Sigmoid colon (tissue), 7 donors: Measurements from ENCODE around the gene DNAH9. TPM values are rescaled to one million over a fixed set of nuclear protein-coding genes. Genes with fewer than 3 reads are reported as not detected.

Experiments used
- DNase-seq: peaks from one replicate; pipeline ENCODE4 v3.0.0-alpha.2; 2019
- H3K27ac ChIP-seq, 4 donors: fragments of 200-600 bp; sonication (generic); one replicate each; pipeline ENCODE4 v1.5.1; 2016 to 2019; ENCODE audit warnings: mild to moderate bottlenecking in 1 of 4
- H3K27me3 ChIP-seq, 3 donors: fragments of 200-600 bp; sonication (generic); one replicate each; pipeline ENCODE4 v1.5.1; 2019; ENCODE audit warnings: mild to moderate bottlenecking in 1 of 3
- H3K36me3 ChIP-seq, 4 donors: fragments of 200-600 bp; sonication (generic); one replicate each; pipeline ENCODE4 v1.5.1; 2016 to 2019
- H3K4me1 ChIP-seq, 4 donors: fragments of 200-600 bp; sonication (generic); one replicate each; pipeline ENCODE4 v1.5.1; 2017 to 2019
- H3K4me3 ChIP-seq, 4 donors: fragments of 200-600 bp; sonication (generic); one replicate each; pipeline ENCODE4 v1.5.1; 2017 to 2019; ENCODE audit warnings: mild to moderate bottlenecking in 2 of 4, moderate library complexity in 1 of 4
- H3K9me3 ChIP-seq, 4 donors: fragments of 200-600 bp in 3 of 4; sonication (generic) in 3 of 4; one replicate each; pipeline versions ENCODE4 v1.5.1 to v1.6.1; 2013 to 2019
- CTCF ChIP-seq, 4 experiments: fragments of 450-650 bp in 3 of 4; fragments of 200-600 bp in 1 of 4; IDR thresholded peaks; one replicate each; pipeline ENCODE4 v1.5.1; 2016 to 2019; ENCODE audit warnings: antibody characterized with exemption in 4 of 4, mild to moderate bottlenecking in 3 of 4, moderate library complexity in 2 of 4
- EP300 ChIP-seq, 4 donors: sonication (generic); formaldehyde crosslinking; IDR thresholded peaks; one replicate each; pipeline ENCODE4 v1.6.1; 2017; ENCODE audit warnings: antibody characterized with exemption in 4 of 4
- POLR2A ChIP-seq, 2 donors: fragments of 450-650 bp; IDR thresholded peaks; one replicate each; pipeline ENCODE4 v1.6.1; 2016; ENCODE audit warnings: antibody characterized with exemption in 2 of 2, mild to moderate bottlenecking in 2 of 2, moderate library complexity in 2 of 2
- POLR2AphosphoS5 ChIP-seq, 4 donors: sonication (generic); formaldehyde crosslinking; IDR thresholded peaks; one replicate each; pipeline ENCODE4 v1.6.1; 2017; ENCODE audit warnings: antibody characterized with exemption in 4 of 4
- WGBS, 2 donors: extraction: QIAGEN DNeasy Blood & Tissue Kit; methylation state at CpG; one replicate each; pipeline ENCODE4 v1.1.7; 2013; 5-methylcytosine and 5-hydroxymethylcytosine counted together
- intact Hi-C: fragments of 100-400 bp; cut with DNase I; formaldehyde crosslinking; loops from one replicate; pipeline ENCODE4 v1.15.1; 2023
- polyA plus RNA-seq, 3 donors: library from polyadenylated mRNA; stranded (reverse); fragments of 200-250 nt; gene quantifications; one replicate each; pipeline ENCODE4 v1.2.3, GENCODE V29; 2013
- total RNA-seq, 4 donors: library from RNA; depleted of rRNA; stranded (reverse); fragments of >200 nt; gene quantifications; one replicate each; pipeline ENCODE4 v1.1.0, GENCODE V29; 2016
- donor health status: healthy with polysubstance abuse.
- donor health status: Bipolar disorder and iron deficiency.
- donor health status: healthy.

The DNAH9 gene
- total and polyA plus RNA-seq, 7 donors = under 0.01 to 3.0 (median 0.27) TPM; not detected in 2

- TF ChIP-seq EP300 (IDR thresholded peaks at IDR 0.05) (no peak), CTCF (IDR thresholded peaks at IDR 0.05) (no peak), POLR2A (IDR thresholded peaks at IDR 0.05) (no peak)
- Histone ChIP-seq H3K36me3 (no peaks in the 10 kb centered on the region), H3K4me1 (no peaks in the 10 kb centered on the region), H3K27me3 (no peaks in the 10 kb centered on the region), H3K27ac (no peak overlapping the region), H3K9me3 (no peaks in the 10 kb centered on the region), H3K4me3 (no peak overlapping the region)
- intact Hi-C loops = no loop called here
- WGBS, 2 donors = 8 to 46% methylated on average over 3 of the region's 3 CpGs
- DNase-seq = no peak
Measured at GRCh38 chr17:11705111-11705510, 106.8 kb downstream of the DNAH9 start.

DNA sequence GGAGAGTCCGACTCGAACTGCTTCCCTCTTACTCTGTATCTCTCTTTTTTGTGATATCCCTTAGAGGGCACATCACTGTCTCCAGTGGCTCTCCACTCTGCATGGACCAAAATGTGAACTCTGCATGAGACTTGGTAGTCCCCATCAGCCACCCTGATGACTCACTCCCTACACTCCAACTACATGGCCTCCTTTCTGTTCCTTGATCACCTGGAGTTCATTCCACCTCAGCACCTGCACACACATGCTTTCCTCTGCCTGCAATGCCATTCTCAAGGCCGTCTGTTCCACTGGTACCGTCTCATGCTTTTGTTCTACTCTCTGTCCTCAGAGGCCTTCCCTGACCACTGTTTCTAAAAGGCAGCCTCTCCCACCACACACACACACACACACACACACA lies 109.3 kb downstream of the DNAH9 start:
- Histone ChIP-seq H3K4me1 (no peaks in the 10 kb centered on the region), H3K27me3 (no peaks in the 10 kb centered on the region), H3K9me3 (no peaks in the 10 kb centered on the region), H3K36me3 (no peaks in the 10 kb centered on the region), H3K27ac (no peak overlapping the region), H3K4me3 (no peak overlapping the region)
- DNase-seq = no peak
- 82 to 84% methylated on average over 4 of the region's 4 CpGs for WGBS, 2 donors
- intact Hi-C loops = no loop called here
- no peak for TF ChIP-seq EP300 (IDR thresholded peaks at IDR 0.05)
- no peak for TF ChIP-seq POLR2AphosphoS5 (IDR thresholded peaks at IDR 0.05)
- TF ChIP-seq CTCF (IDR thresholded peaks at IDR 0.05) = no peak
- no peak for TF ChIP-seq POLR2A (IDR thresholded peaks at IDR 0.05)

- H3K4me3 ChIP-seq = no peak overlapping the region
- no peaks in the 10 kb centered on the region for H3K27me3 ChIP-seq
- H3K9me3 ChIP-seq = no peaks in the 10 kb centered on the region
- no peak for DNase-seq
- no peaks in the 10 kb centered on the region for H3K36me3 ChIP-seq
- H3K4me1 ChIP-seq = no peaks in the 10 kb centered on the region
- 26 to 72% methylated on average over 3 of the region's 3 CpGs for WGBS, 2 donors
- no peak for TF ChIP-seq POLR2AphosphoS5 (IDR thresholded peaks at IDR 0.05)
- no peak for TF ChIP-seq POLR2A (IDR thresholded peaks at IDR 0.05)
- TF ChIP-seq EP300 (IDR thresholded peaks at IDR 0.05) = no peak
- no peak for TF ChIP-seq CTCF (IDR thresholded peaks at IDR 0.05)
- no peak overlapping the region for H3K27ac ChIP-seq
- intact Hi-C loops = no loop called here
Measured at GRCh38 chr17:11712456-11712855, 114.2 kb downstream of the DNAH9 start.

DNA sequence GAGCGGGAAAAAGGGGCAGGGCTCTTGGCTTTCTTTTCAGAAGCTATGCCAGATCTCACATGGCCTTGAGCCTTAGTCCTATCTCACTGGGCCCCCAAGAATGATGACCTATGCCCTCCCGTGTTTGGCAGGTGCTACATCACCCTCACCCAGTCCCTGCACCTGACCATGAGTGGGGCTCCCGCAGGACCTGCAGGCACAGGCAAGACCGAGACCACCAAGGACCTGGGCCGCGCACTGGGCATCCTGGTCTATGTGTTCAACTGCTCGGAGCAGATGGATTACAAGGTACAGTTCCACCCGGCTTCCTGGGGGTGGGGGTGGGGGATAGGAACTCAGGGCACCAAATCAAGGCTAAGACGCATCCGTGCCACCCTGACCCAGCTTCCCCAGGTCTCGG lies 120.9 kb downstream of the DNAH9 start:
- intact Hi-C loops = no loop called here
- Histone ChIP-seq H3K36me3 (no peaks in the 10 kb centered on the region), H3K27me3 (no peaks in the 10 kb centered on the region), H3K4me3 (no peak overlapping the region), H3K9me3 (no peaks in the 10 kb centered on the region), H3K27ac (no peak overlapping the region), H3K4me1 (no peaks in the 10 kb centered on the region)
- WGBS, 2 donors = 87 to 91% methylated on average over 11 of the region's 11 CpGs
- DNase-seq = peak; percentile 60
- TF ChIP-seq CTCF (IDR thresholded peaks at IDR 0.05) (no peak), POLR2AphosphoS5 (IDR thresholded peaks at IDR 0.05) (no peak), POLR2A (IDR thresholded peaks at IDR 0.05) (no peak), EP300 (IDR thresholded peaks at IDR 0.05) (no peak)

- Histone ChIP-seq H3K27me3 (no peaks in the 10 kb centered on the region), H3K9me3 (no peaks in the 10 kb centered on the region), H3K4me1 (no peaks in the 10 kb centered on the region), H3K4me3 (no peak overlapping the region), H3K36me3 (no peaks in the 10 kb centered on the region), H3K27ac (no peak overlapping the region)
- TF ChIP-seq POLR2A (IDR thresholded peaks at IDR 0.05) (no peak), POLR2AphosphoS5 (IDR thresholded peaks at IDR 0.05) (no peak), CTCF (IDR thresholded peaks at IDR 0.05) (no peak), EP300 (IDR thresholded peaks at IDR 0.05) (no peak)
- WGBS, 2 donors = 86 to 87% methylated on average over 6 of the region's 6 CpGs
- intact Hi-C loops = no loop called here
- DNase-seq = no peak
Measured at GRCh38 chr17:11719856-11720255, 121.6 kb downstream of the DNAH9 start.
